HCT116 (cell line): ENCODE data around the gene MOV10. TPM values are rescaled to one million over a fixed set of nuclear protein-coding genes. Genes with fewer than 3 reads are reported as not detected.

Source experiments
- ATAC-seq: fragments of 200-7000 bp; cut with Tn5 transposase; 2 replicates; pipeline ENCODE4 v1.9.1; 2020; ENCODE audit warnings: mild to moderate bottlenecking, moderate library complexity
- BruUV-seq: library from RNA; stranded (reverse); fragments of 400-500 nt; replicated peaks from 2 replicates; lab custom pipeline; 2021; lab: Mats Ljungman, UMichigan
- CTCF ChIA-PET: fragments of 300-600 bp; sonication (Branson Sonifier 250); formaldehyde crosslinking; loops from one replicate; lab custom pipeline; 2021; ENCODE audit warnings: antibody characterized with exemption; lab: Charles Lee
- POLR2A ChIA-PET: fragments of 300-600, 350-600 bp; sonication (Branson Sonifier 250); formaldehyde crosslinking; loops from one replicate; lab custom pipeline; 2021; ENCODE audit warnings: antibody characterized with exemption; lab: Charles Lee
- RAD21 ChIA-PET, 2 experiments: fragments of 300-600 bp; sonication (Branson Sonifier 250); formaldehyde crosslinking; loops; one replicate each; lab custom pipeline; 2023; ENCODE audit warnings: low total read pairs in 2 of 2; ENCODE audit not compliant: uncharacterized antibody in 2 of 2, unreplicated experiment in 2 of 2, low non-redundant PET in 1 of 2; lab: Charles Lee
- DNase-seq: peaks from one replicate; pipeline ENCODE4 v3.0.0-alpha.2; 2010; ENCODE audit warnings: low read depth, low spot score
- H2AFZ ChIP-seq: fragments of 200-600 bp; shearing (Covaris generic), sonication (generic); 2 replicates; pipeline ENCODE4 v1.6.1; 2017; ENCODE audit warnings: low read depth, mixed run types, mixed read lengths, antibody characterized with exemption, low read length; ENCODE audit not compliant: poor library complexity, severe bottlenecking
- H3K27ac ChIP-seq: 2 replicates; pipeline ENCODE4 v1.5.1; 2012; ENCODE audit warnings: low read depth, low read length
- H3K27me3 ChIP-seq: fragments of 200-600 bp; sonication (generic); 2 replicates; pipeline ENCODE4 v1.6.1; 2016; ENCODE audit warnings: mixed run types, low read length, mixed read lengths; ENCODE audit not compliant: insufficient read depth
- H3K36me3 ChIP-seq, 2 experiments: fragments of 200-500 bp in 1 of 2; fragments of 200-600 bp in 1 of 2; sonication (Bioruptor generic) in 1 of 2; sonication (generic) in 1 of 2; 2 replicates each; pipeline versions ENCODE4 v1.5.1 to v1.6.1; 2014 to 2016; ENCODE audit warnings: low read length in 2 of 2, inconsistent platforms in 1 of 2, mixed read lengths in 1 of 2, mixed run types in 1 of 2; ENCODE audit not compliant: insufficient read depth in 2 of 2, control insufficient read depth in 1 of 2
- H3K4me1 ChIP-seq, 2 experiments: fragments of 200-600 bp in 1 of 2; sonication (generic) in 1 of 2; 2 replicates each; pipeline versions ENCODE4 v1.5.1 to v1.6.1; 2012 to 2017; ENCODE audit warnings: low read length in 2 of 2, inconsistent platforms in 1 of 2, mild to moderate bottlenecking in 1 of 2, mixed read lengths in 1 of 2, mixed run types in 1 of 2, moderate library complexity in 1 of 2; ENCODE audit not compliant: insufficient read depth in 2 of 2, control insufficient read depth in 1 of 2
- H3K4me2 ChIP-seq: fragments of 200-600 bp; sonication (generic); 2 replicates; pipeline ENCODE4 v1.6.1; 2017; ENCODE audit warnings: mixed run types, low read length, mixed read lengths
- H3K4me3 ChIP-seq, 2 experiments: fragments of 200-600 bp in 1 of 2; sonication (generic) in 1 of 2; replicated peaks in 1 of 2; 2 replicates each; pipeline ENCODE4 v1.5.1; 2011 to 2016; ENCODE audit warnings: low read length in 2 of 2, control low read depth in 1 of 2, low read depth in 1 of 2, mild to moderate bottlenecking in 1 of 2, mixed read lengths in 1 of 2, mixed run types in 1 of 2
- H3K79me2 ChIP-seq: fragments of 200-600 bp; sonication (generic); 2 replicates; pipeline ENCODE4 v1.6.1; 2017; ENCODE audit warnings: mild to moderate bottlenecking, mixed run types, low read length, moderate library complexity, mixed read lengths; ENCODE audit not compliant: insufficient read depth
- H3K9ac ChIP-seq: fragments of 200-600 bp; sonication (generic); 2 replicates; pipeline ENCODE4 v1.6.1; 2016; ENCODE audit warnings: low read length, mixed read lengths
- H3K9me2 ChIP-seq: fragments of 200-600 bp; sonication (generic), shearing (Covaris generic); 2 replicates; pipeline ENCODE4 v1.6.1; 2017; ENCODE audit warnings: mixed run types, mild to moderate bottlenecking, moderate library complexity; ENCODE audit not compliant: insufficient read depth
- H3K9me3 ChIP-seq, 2 experiments: fragments of 200-500 bp in 1 of 2; fragments of 200-600 bp in 1 of 2; sonication (Bioruptor generic) in 1 of 2; sonication (generic) in 1 of 2; 2 replicates each; pipeline ENCODE4 v1.6.1; 2014 to 2017; ENCODE audit warnings: low read length in 2 of 2, mixed read lengths in 2 of 2, inconsistent platforms in 1 of 2, low read depth in 1 of 2, mild to moderate bottlenecking in 1 of 2, mixed run types in 1 of 2, moderate library complexity in 1 of 2; ENCODE audit not compliant: control insufficient read depth in 1 of 2, insufficient read depth in 1 of 2
- H4K20me1 ChIP-seq: fragments of 200-600 bp; sonication (generic), shearing (Covaris generic); 2 replicates; pipeline ENCODE4 v1.6.1; 2017; ENCODE audit warnings: mixed run types, mild to moderate bottlenecking, moderate library complexity; ENCODE audit not compliant: insufficient read depth
- POLR2AphosphoS5 ChIP-seq: IDR thresholded peaks from 2 replicates; pipeline ENCODE4 v1.6.1; 2011; ENCODE audit warnings: mild to moderate bottlenecking, low read depth, low read length, moderate library complexity
- SIN3A ChIP-seq: IDR thresholded peaks from 2 replicates; pipeline ENCODE4 v1.6.1; 2012; ENCODE audit warnings: low read depth
- SRF ChIP-seq: IDR thresholded peaks from 2 replicates; pipeline ENCODE4 v1.6.1; 2012; ENCODE audit warnings: low read depth
- TCF7L2 ChIP-seq: IDR thresholded peaks from 2 replicates; pipeline ENCODE4 v1.7.0; 2011; ENCODE audit warnings: borderline replicate concordance, inconsistent platforms; ENCODE audit not compliant: insufficient read depth, insufficient read length; ENCODE audit errors: extremely low read depth
- intact Hi-C: fragments of 100-400 bp; cut with micrococcal nuclease; formaldehyde crosslinking; loops from 2 replicates; pipeline ENCODE4 v1.10.0; 2022
- total RNA-seq: library from RNA; stranded (reverse); gene quantifications from one replicate; pipeline ENCODE4 v1.2.1, GENCODE V29; 2021; ENCODE audit not compliant: unreplicated experiment

The MOV10 gene
- total RNA-seq, 1 experiment from 2014 or later: 109 TPM

GRCh38 chr1:112698366-112699310, 24.2 kb downstream of the MOV10 start:
- DNase-seq (no peak), ATAC-seq (peak; percentile 52; the same call in 1 of the 2 replicates)
- peaks cover 7 to 30% of the 10 kb centered on the region in 2 experiments for H3K36me3 ChIP-seq
- no peak overlapping the region for H3K9ac ChIP-seq
- no peaks in the 10 kb centered on the region for H3K27me3 ChIP-seq
- ChIA-PET CTCF (interaction anchor here (0.8 to 1.3 kb wide), 2 partner anchors 25 to 307 kb away, joined by 3 read pairs; no protein-coding TSS in a partner anchor), RAD21 (no interaction called here), POLR2A (interaction anchor here (1.2 to 2.4 kb wide), 2 partner anchors 17 to 24 kb away, joined by 3 to 9 read pairs; partner anchors contain the start of gene MOV10)
- no peaks in the 10 kb centered on the region for H3K9me3 ChIP-seq
- H3K4me3 ChIP-seq: no peak overlapping the region
- TF ChIP-seq SIN3A (no peak), TCF7L2 (peak; percentile 40)
- no TSS peak for BruUV-seq
- no peaks in the 10 kb centered on the region for H4K20me1 ChIP-seq
- H2AFZ ChIP-seq: no peak overlapping the region
- H3K27ac ChIP-seq: peak overlapping the region; percentile 73
- intact Hi-C loops: no loop called here
- H3K79me2 ChIP-seq: peaks cover 7% of the 10 kb centered on the region; the same call in 1 of the 2 replicates
- H3K9me2 ChIP-seq: no peaks in the 10 kb centered on the region
- peaks cover 37 to 51% of the 10 kb centered on the region in 2 experiments for H3K4me1 ChIP-seq
- peak overlapping the region; percentile 76 for H3K4me2 ChIP-seq

- ATAC-seq (no peak), DNase-seq (no peak)
- intact Hi-C loops: loop anchor here (10.0 kb wide), 1 partner anchor 175 kb away; no protein-coding TSS in a partner anchor
- Histone ChIP-seq H2AFZ (no peak overlapping the region), H3K79me2 (peaks cover 16% of the 10 kb centered on the region), H3K36me3 (peaks cover 6 to 26% of the 10 kb centered on the region in 2 experiments), H3K9me2 (no peaks in the 10 kb centered on the region), H3K27ac (peak overlapping the region; percentile 73), H3K4me2 (peak overlapping the region; percentile 76), H3K9ac (peak overlapping the region; percentile 47), H3K9me3 (no peaks in the 10 kb centered on the region), H3K4me3 (no peak overlapping the region), H3K4me1 (peaks cover 42 to 58% of the 10 kb centered on the region in 2 experiments), H4K20me1 (no peaks in the 10 kb centered on the region), H3K27me3 (no peaks in the 10 kb centered on the region)
- no TSS peak for BruUV-seq
- CTCF ChIA-PET: interaction anchor here (0.8 to 1.3 kb wide), 3 partner anchors 26 to 308 kb away, joined by 3 read pairs; partner anchors contain the start of gene CTTNBP2NL
- POLR2A ChIA-PET: interaction anchor here (1.2 to 2.4 kb wide), 2 partner anchors 18 to 25 kb away, joined by 3 to 9 read pairs; partner anchors contain the start of gene MOV10
- TF ChIP-seq SRF (no peak), POLR2AphosphoS5 (0 out of 2 replicates have a peak, but pooled peaks have one; percentile 1)
- RAD21 ChIA-PET: no interaction called here
These were observed 25.1 kb downstream of the MOV10 start for GRCh38 chr1:112699425-112700144.
